ENCODE data around the gene LUC7L. TPM values are rescaled to one million over a fixed set of nuclear protein-coding genes. Genes with fewer than 3 reads are reported as not detected.
"Not testable (repeated sequence)": the region's sequence is repeated elsewhere in the genome, so short reads cannot be mapped to it uniquely, and the experiment has no call there.

LUC7L gene
- 100 to 1,000 TPM; 116 to 159 (median 151) TPM for polyA plus RNA-seq (ENCODE audit: insufficient read length in 3 of 3)
- long read RNA-seq, donor 1, transcript LUC7L-201 (10 exons, 1,456 nt): major isoform, 5 of 43 reads
- long read RNA-seq, donor 1, partial matches to known transcripts: 21 of 43 reads
- long read RNA-seq, donor 1, other reads (novel, unspliced or antisense): 8 of 43 reads
- long read RNA-seq, donor 2, transcript LUC7L-201 (10 exons, 1,456 nt): major isoform, 5 of 18 reads
- long read RNA-seq, donor 2, partial matches to known transcripts: 6 of 18 reads
- long read RNA-seq, donor 2, other reads (novel, unspliced or antisense): 0 of 18 reads
- long read RNA-seq, donor 3, transcript LUC7L-201 (10 exons, 1,456 nt): major isoform, 6 of 13 reads
- long read RNA-seq, donor 3, partial matches to known transcripts: 0 of 13 reads
- long read RNA-seq, donor 3, other reads (novel, unspliced or antisense): 0 of 13 reads
- long read RNA-seq, donor 4, transcript LUC7L-201 (10 exons, 1,456 nt): major isoform, 7 of 27 reads
- long read RNA-seq, donor 4, partial matches to known transcripts: 6 of 27 reads
- long read RNA-seq, donor 4, other reads (novel, unspliced or antisense): 6 of 27 reads
- long read RNA-seq, donor 5, partial matches to known transcripts: 7 of 9 reads
- long read RNA-seq, donor 5, other reads (novel, unspliced or antisense): 0 of 9 reads
- long read RNA-seq, donor 6, transcript LUC7L-201 (10 exons, 1,456 nt): major isoform, 5 of 36 reads
- long read RNA-seq, donor 6, partial matches to known transcripts: 27 of 36 reads
- long read RNA-seq, donor 6, other reads (novel, unspliced or antisense): 0 of 36 reads
- long read RNA-seq, donor 7, transcript LUC7L-201 (10 exons, 1,456 nt): major isoform, 11 of 23 reads
- long read RNA-seq, donor 7, partial matches to known transcripts: 7 of 23 reads
- long read RNA-seq, donor 7, other reads (novel, unspliced or antisense): 0 of 23 reads
- long read RNA-seq, donor 8, partial matches to known transcripts: 0 of 4 reads
- long read RNA-seq, donor 8, other reads (novel, unspliced or antisense): 0 of 4 reads
- long read RNA-seq, donor 9, transcript LUC7L-201 (10 exons, 1,456 nt): major isoform, 8 of 31 reads
- long read RNA-seq, donor 9, partial matches to known transcripts: 14 of 31 reads
- long read RNA-seq, donor 9, other reads (novel, unspliced or antisense): 0 of 31 reads
- long read RNA-seq, donor 10, transcript LUC7L-201 (10 exons, 1,456 nt): major isoform, 6 of 38 reads
- long read RNA-seq, donor 10, partial matches to known transcripts: 25 of 38 reads
- long read RNA-seq, donor 10, other reads (novel, unspliced or antisense): 0 of 38 reads
- long read RNA-seq, donor 11, partial matches to known transcripts: 0 of 6 reads
- long read RNA-seq, donor 11, other reads (novel, unspliced or antisense): 0 of 6 reads
- long read RNA-seq, donor 12, transcript LUC7L-201 (10 exons, 1,456 nt): major isoform, 16 of 47 reads
- long read RNA-seq, donor 12, partial matches to known transcripts: 20 of 47 reads
- long read RNA-seq, donor 12, other reads (novel, unspliced or antisense): 0 of 47 reads
- long read RNA-seq, donor 13, partial matches to known transcripts: 16 of 20 reads
- long read RNA-seq, donor 13, other reads (novel, unspliced or antisense): 0 of 20 reads
- long read RNA-seq, donor 14: 0 reads
- long read RNA-seq, donor 15: 0 reads
- long read RNA-seq, donor 16, transcript LUC7L-201 (10 exons, 1,456 nt): major isoform, 5 of 43 reads
- long read RNA-seq, donor 16, partial matches to known transcripts: 33 of 43 reads
- long read RNA-seq, donor 16, other reads (novel, unspliced or antisense): 0 of 43 reads

GRCh38 chr16:228852-229730 is at the start of gene LUC7L:
LUC7L (minus strand) TSS chr16:229449; CDS start chr16:229339, 110 bp downstream.
- DNase-seq: peak; percentile 92

GRCh38 chr16:278863-279366 is 49.7 kb upstream of the LUC7L start:
- DNase-seq: no peak

GRCh38 chr16:276426-277077 is 47.3 kb upstream of the LUC7L start:
- no peak for DNase-seq

- no peak for DNase-seq
Measured at GRCh38 chr16:275786-276232, 46.6 kb upstream of the LUC7L start, which contains the start of gene RGS11. RGS11 (minus strand) TSS chr16:275944; CDS start chr16:275911, 33 bp downstream.

GRCh38 chr16:275041-275641 is 45.9 kb upstream of the LUC7L start:
- no peak for DNase-seq

GRCh38 chr16:273547-274421 is 44.5 kb upstream of the LUC7L start:
- DNase-seq: no peak

- DNase-seq: no peak
Measured at GRCh38 chr16:272633-273546, 43.6 kb upstream of the LUC7L start.

GRCh38 chr16:270381-271255 is 41.4 kb upstream of the LUC7L start:
- DNase-seq: no peak

GRCh38 chr16:269061-269796 is 40.0 kb upstream of the LUC7L start:
- DNase-seq: no peak

GRCh38 chr16:268141-269053 is 39.1 kb upstream of the LUC7L start:
- DNase-seq: no peak

- DNase-seq: not testable (repeated sequence)
Measured at GRCh38 chr16:267562-267961, 38.3 kb upstream of the LUC7L start.

GRCh38 chr16:266258-267164 is 37.3 kb upstream of the LUC7L start:
- no peak for DNase-seq
